HepG2 (cell line): ENCODE results near the gene FGFR2. TPM values are rescaled to one million over a fixed set of nuclear protein-coding genes. Genes with fewer than 3 reads are reported as not detected.

Source experiments
- SOX13 ChIP-seq, 3 experiments: fragments of 450-650 bp in 1 of 3; sonication (generic) in 1 of 3; formaldehyde crosslinking in 1 of 3; IDR thresholded peaks in 2 of 3; conservative IDR thresholded peaks in 1 of 3; 2 replicates each; pipeline versions ENCODE4 v1.5.0 to v1.6.1; 2016 to 2020; ENCODE audit warnings: antibody characterized with exemption in 1 of 3, mild to moderate bottlenecking in 1 of 3, missing compliant biosample characterization in 1 of 3, missing genetic modification reagents in 1 of 3, moderate library complexity in 1 of 3
- polyA plus RNA-seq, 8 experiments: library from polyadenylated mRNA; depleted of rRNA in 3 of 8; stranded (reverse) in 7 of 8; unstranded in 1 of 8; fragments of >200 nt; fragmentation: Illumina TruSeq in 4 of 8; extraction: Trizol in 4 of 8; gene quantifications; 2 replicates each; pipeline versions ENCODE4 v1.2.1 to v1.2.3, GENCODE V29; 2011 to 2016; ENCODE audit warnings: low read depth in 4 of 8, missing spikeins in 1 of 8, mixed read lengths in 1 of 8; ENCODE audit not compliant: insufficient read depth in 1 of 8
- total RNA-seq, 5 experiments: library from RNA; depleted of rRNA; stranded (reverse); fragments of >200 nt; fragmentation: Illumina TruSeq; extraction: Trizol; gene quantifications; 2 replicates each; pipeline ENCODE4 v1.2.3, GENCODE V29; 2016; ENCODE audit warnings: low read depth in 1 of 5
- TF ChIP-seq, protein P1 (sequence below): sonication (generic); formaldehyde crosslinking; IDR thresholded peaks from one replicate; pipeline ENCODE4 v1.5.1; 2020; ENCODE audit warnings: mild to moderate bottlenecking, missing genetic modification reagents; ENCODE audit errors: not compliant biosample characterization
- TF ChIP-seq, protein P2 (sequence below): sonication (generic); formaldehyde crosslinking; IDR thresholded peaks from 2 replicates; pipeline ENCODE4 v1.4.0; 2020; ENCODE audit warnings: mild to moderate bottlenecking, missing genetic modification reagents
- TF ChIP-seq, protein P3 (sequence below): sonication (generic); formaldehyde crosslinking; IDR thresholded peaks from 2 replicates; pipeline ENCODE4 v1.4.0; 2020; ENCODE audit warnings: missing genetic modification reagents, borderline replicate concordance
- TF ChIP-seq, protein P4 (sequence below): sonication (generic); formaldehyde crosslinking; IDR thresholded peaks from 2 replicates; pipeline ENCODE4 v1.5.0; 2020; ENCODE audit warnings: mild to moderate bottlenecking, missing genetic modification reagents, borderline replicate concordance

FGFR2 gene
- total and polyA plus RNA-seq, 2 of the 13 experiments (the other 11 are each of a cell fraction or from before 2014, with no cell fraction given), result 1.6 to 2.6 TPM

DNA sequence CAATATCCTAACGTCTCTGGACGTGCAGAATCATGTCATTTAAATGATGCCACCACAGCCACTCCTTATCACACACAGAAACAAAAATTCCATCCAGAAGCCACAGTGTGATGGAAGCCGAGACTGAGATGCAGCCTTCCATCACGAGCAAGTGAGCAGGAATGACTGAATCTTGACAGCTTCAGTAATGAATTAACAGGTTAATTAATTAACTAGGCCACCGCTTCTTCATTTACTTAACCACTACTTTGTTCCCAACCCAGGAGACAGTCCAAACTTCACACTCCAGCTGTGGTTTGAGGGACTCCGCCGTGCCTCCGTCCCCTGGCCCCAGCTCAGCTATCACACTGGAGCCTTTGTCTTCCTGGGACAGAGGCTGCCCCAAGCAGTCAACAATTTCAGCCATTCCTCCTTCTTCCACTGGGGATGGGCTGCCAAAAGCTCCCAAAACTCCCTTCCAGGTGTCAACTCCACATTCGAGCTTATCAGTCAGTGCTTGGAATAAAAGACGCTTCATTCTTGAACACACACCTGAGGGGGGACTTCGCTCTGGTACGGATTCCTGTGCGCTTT lies 65.9 kb downstream of the FGFR2 start (continued):
- TF ChIP-seq, protein P1, sequence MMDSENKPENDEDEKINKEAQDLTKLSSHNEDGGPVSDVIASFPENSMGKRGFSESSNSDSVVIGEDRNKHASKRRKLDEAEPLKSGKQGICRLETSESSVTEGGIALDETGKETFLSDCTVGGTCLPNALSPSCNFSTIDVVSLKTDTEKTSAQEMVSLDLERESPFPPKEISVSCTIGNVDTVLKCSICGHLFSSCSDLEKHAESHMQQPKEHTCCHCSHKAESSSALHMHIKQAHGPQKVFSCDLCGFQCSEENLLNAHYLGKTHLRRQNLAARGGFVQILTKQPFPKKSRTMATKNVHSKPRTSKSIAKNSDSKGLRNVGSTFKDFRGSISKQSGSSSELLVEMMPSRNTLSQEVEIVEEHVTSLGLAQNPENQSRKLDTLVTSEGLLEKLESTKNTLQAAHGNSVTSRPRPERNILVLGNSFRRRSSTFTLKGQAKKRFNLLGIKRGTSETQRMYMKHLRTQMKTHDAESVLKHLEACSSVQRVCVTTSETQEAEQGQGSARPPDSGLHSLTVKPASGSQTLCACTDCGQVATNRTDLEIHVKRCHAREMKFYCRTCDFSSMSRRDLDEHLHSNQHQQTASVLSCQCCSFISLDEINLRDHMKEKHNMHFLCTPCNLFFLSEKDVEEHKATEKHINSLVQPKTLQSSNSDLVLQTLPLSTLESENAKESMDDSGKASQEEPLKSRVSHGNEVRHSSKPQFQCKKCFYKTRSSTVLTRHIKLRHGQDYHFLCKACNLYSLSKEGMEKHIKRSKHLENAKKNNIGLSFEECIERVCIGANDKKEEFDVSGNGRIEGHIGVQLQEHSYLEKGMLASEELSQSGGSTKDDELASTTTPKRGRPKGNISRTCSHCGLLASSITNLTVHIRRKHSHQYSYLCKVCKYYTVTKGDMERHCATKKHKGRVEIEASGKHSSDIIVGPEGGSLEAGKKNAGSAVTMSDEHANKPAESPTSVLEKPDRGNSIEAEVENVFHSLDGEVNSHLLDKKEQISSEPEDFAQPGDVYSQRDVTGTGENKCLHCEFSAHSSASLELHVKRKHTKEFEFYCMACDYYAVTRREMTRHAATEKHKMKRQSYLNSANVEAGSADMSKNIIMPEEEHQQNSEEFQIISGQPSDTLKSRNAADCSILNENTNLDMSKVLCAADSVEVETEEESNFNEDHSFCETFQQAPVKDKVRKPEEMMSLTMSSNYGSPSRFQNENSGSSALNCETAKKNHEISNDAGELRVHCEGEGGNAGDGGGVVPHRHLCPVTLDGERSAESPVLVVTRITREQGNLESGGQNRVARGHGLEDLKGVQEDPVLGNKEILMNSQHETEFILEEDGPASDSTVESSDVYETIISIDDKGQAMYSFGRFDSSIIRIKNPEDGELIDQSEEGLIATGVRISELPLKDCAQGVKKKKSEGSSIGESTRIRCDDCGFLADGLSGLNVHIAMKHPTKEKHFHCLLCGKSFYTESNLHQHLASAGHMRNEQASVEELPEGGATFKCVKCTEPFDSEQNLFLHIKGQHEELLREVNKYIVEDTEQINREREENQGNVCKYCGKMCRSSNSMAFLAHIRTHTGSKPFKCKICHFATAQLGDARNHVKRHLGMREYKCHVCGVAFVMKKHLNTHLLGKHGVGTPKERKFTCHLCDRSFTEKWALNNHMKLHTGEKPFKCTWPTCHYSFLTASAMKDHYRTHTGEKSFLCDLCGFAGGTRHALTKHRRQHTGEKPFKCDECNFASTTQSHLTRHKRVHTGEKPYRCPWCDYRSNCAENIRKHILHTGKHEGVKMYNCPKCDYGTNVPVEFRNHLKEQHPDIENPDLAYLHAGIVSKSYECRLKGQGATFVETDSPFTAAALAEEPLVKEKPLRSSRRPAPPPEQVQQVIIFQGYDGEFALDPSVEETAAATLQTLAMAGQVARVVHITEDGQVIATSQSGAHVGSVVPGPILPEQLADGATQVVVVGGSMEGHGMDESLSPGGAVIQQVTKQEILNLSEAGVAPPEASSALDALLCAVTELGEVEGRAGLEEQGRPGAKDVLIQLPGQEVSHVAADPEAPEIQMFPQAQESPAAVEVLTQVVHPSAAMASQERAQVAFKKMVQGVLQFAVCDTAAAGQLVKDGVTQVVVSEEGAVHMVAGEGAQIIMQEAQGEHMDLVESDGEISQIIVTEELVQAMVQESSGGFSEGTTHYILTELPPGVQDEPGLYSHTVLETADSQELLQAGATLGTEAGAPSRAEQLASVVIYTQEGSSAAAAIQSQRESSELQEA (CRISPR knock-in tag), result no peak
- no peak for TF ChIP-seq SOX13 (IDR thresholded peaks at IDR 0.05)
- peak in 1 of 2 experiments; percentile 52; a peak in 2 of 4 replicates for TF ChIP-seq SOX13 (CRISPR knock-in tag; conservative IDR thresholded peaks at IDR 0.05 in 1 of 2, IDR thresholded peaks at IDR 0.05 in 1 of 2)
- TF ChIP-seq, protein P2, sequence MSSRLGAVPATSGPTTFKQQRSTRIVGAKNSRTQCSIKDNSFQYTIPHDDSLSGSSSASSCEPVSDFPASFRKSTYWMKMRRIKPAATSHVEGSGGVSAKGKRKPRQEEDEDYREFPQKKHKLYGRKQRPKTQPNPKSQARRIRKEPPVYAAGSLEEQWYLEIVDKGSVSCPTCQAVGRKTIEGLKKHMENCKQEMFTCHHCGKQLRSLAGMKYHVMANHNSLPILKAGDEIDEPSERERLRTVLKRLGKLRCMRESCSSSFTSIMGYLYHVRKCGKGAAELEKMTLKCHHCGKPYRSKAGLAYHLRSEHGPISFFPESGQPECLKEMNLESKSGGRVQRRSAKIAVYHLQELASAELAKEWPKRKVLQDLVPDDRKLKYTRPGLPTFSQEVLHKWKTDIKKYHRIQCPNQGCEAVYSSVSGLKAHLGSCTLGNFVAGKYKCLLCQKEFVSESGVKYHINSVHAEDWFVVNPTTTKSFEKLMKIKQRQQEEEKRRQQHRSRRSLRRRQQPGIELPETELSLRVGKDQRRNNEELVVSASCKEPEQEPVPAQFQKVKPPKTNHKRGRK (CRISPR knock-in tag), result no peak
- TF ChIP-seq, protein P3, sequence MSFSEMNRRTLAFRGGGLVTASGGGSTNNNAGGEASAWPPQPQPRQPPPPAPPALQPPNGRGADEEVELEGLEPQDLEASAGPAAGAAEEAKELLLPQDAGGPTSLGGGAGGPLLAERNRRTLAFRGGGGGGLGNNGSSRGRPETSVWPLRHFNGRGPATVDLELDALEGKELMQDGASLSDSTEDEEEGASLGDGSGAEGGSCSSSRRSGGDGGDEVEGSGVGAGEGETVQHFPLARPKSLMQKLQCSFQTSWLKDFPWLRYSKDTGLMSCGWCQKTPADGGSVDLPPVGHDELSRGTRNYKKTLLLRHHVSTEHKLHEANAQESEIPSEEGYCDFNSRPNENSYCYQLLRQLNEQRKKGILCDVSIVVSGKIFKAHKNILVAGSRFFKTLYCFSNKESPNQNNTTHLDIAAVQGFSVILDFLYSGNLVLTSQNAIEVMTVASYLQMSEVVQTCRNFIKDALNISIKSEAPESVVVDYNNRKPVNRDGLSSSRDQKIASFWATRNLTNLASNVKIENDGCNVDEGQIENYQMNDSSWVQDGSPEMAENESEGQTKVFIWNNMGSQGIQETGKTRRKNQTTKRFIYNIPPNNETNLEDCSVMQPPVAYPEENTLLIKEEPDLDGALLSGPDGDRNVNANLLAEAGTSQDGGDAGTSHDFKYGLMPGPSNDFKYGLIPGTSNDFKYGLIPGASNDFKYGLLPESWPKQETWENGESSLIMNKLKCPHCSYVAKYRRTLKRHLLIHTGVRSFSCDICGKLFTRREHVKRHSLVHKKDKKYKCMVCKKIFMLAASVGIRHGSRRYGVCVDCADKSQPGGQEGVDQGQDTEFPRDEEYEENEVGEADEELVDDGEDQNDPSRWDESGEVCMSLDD, result no peak
- TF ChIP-seq, protein P4, sequence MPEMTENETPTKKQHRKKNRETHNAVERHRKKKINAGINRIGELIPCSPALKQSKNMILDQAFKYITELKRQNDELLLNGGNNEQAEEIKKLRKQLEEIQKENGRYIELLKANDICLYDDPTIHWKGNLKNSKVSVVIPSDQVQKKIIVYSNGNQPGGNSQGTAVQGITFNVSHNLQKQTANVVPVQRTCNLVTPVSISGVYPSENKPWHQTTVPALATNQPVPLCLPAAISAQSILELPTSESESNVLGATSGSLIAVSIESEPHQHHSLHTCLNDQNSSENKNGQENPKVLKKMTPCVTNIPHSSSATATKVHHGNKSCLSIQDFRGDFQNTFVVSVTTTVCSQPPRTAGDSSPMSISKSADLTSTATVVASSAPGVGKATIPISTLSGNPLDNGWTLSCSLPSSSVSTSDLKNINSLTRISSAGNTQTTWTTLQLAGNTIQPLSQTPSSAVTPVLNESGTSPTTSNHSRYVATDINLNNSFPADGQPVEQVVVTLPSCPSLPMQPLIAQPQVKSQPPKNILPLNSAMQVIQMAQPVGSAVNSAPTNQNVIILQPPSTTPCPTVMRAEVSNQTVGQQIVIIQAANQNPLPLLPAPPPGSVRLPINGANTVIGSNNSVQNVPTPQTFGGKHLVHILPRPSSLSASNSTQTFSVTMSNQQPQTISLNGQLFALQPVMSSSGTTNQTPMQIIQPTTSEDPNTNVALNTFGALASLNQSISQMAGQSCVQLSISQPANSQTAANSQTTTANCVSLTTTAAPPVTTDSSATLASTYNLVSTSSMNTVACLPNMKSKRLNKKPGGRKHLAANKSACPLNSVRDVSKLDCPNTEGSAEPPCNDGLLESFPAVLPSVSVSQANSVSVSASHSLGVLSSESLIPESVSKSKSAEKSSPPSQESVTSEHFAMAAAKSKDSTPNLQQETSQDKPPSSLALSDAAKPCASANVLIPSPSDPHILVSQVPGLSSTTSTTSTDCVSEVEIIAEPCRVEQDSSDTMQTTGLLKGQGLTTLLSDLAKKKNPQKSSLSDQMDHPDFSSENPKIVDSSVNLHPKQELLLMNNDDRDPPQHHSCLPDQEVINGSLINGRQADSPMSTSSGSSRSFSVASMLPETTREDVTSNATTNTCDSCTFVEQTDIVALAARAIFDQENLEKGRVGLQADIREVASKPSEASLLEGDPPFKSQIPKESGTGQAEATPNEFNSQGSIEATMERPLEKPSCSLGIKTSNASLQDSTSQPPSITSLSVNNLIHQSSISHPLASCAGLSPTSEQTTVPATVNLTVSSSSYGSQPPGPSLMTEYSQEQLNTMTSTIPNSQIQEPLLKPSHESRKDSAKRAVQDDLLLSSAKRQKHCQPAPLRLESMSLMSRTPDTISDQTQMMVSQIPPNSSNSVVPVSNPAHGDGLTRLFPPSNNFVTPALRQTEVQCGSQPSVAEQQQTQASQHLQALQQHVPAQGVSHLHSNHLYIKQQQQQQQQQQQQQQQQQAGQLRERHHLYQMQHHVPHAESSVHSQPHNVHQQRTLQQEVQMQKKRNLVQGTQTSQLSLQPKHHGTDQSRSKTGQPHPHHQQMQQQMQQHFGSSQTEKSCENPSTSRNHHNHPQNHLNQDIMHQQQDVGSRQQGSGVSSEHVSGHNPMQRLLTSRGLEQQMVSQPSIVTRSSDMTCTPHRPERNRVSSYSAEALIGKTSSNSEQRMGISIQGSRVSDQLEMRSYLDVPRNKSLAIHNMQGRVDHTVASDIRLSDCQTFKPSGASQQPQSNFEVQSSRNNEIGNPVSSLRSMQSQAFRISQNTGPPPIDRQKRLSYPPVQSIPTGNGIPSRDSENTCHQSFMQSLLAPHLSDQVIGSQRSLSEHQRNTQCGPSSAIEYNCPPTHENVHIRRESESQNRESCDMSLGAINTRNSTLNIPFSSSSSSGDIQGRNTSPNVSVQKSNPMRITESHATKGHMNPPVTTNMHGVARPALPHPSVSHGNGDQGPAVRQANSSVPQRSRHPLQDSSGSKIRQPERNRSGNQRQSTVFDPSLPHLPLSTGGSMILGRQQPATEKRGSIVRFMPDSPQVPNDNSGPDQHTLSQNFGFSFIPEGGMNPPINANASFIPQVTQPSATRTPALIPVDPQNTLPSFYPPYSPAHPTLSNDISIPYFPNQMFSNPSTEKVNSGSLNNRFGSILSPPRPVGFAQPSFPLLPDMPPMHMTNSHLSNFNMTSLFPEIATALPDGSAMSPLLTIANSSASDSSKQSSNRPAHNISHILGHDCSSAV (CRISPR knock-in tag), result no peak
